Left ventricle myocardium superior (tissue), 1 donor: Measurements from ENCODE around the gene KRT85. TPM values are rescaled to one million over a fixed set of nuclear protein-coding genes. Genes with fewer than 3 reads are reported as not detected.
"Not testable (repeated sequence)": the region's sequence is repeated elsewhere in the genome, so short reads cannot be mapped to it uniquely, and the experiment has no call there.

Experiments used
- ATAC-seq: fragments of 200-7000 bp; cut with Tn5 transposase; one replicate; pipeline ENCODE4 v1.9.1; 2020; ENCODE audit warnings: mild to moderate bottlenecking, moderate library complexity
- DNase-seq: peaks from one replicate; pipeline ENCODE4 v3.0.0-alpha.2; 2020
- intact Hi-C: fragments of 100-400 bp; cut with micrococcal nuclease; formaldehyde crosslinking; loops from one replicate; pipeline ENCODE4 v1.11.0; 2022
- total RNA-seq: library from RNA; stranded (reverse); fragmentation: NEBNext Ultra II Directional; extraction: Animal tissue kit (Norgen Biotek cat#: 25700); gene quantifications from one replicate; pipeline ENCODE4 v1.2.1, GENCODE V29; 2021
- donor health status: DM: no; HTN: yes; CAD: no; lungs with severe emphysema.

KRT85 gene
- total RNA-seq, 1 donor from 2014 or later: not detected

- ATAC-seq: no peak
- intact Hi-C loops: no loop called here
- DNase-seq: no peak
These were observed 13.1 kb downstream of the KRT85 start for GRCh38 chr12:52354200-52354599.

- no peak for DNase-seq
- intact Hi-C loops: no loop called here
These were observed 13.5 kb downstream of the KRT85 start for GRCh38 chr12:52353766-52354165.

GRCh38 chr12:52352951-52353350, 14.3 kb downstream of the KRT85 start:
- intact Hi-C loops: no loop called here
- ATAC-seq: no peak
- no peak for DNase-seq

More at GRCh38 chr12:52353766-52354165, 13.5 kb downstream of the KRT85 start:
- ATAC-seq: no peak

GRCh38 chr12:52351196-52352059, 15.9 kb downstream of the KRT85 start:
- peak; percentile 66 for DNase-seq
- intact Hi-C loops: no loop called here
- ATAC-seq: peak; percentile 80

GRCh38 chr12:52350786-52351185, 16.5 kb downstream of the KRT85 start:
- no peak for DNase-seq
- ATAC-seq: no peak
- intact Hi-C loops: no loop called here

- no peak for DNase-seq
- intact Hi-C loops: no loop called here
- no peak for ATAC-seq
These were observed 17.2 kb downstream of the KRT85 start for GRCh38 chr12:52350021-52350620.

GRCh38 chr12:52349196-52349595, 18.1 kb downstream of the KRT85 start:
- intact Hi-C loops: no loop called here
- DNase-seq (no peak), ATAC-seq (no peak)

- intact Hi-C loops: no loop called here
- no peak for ATAC-seq
- DNase-seq: no peak
These were observed 19.4 kb downstream of the KRT85 start for GRCh38 chr12:52347551-52348510.

- DNase-seq: no peak
- intact Hi-C loops: no loop called here
- no peak for ATAC-seq
These were observed 20.3 kb downstream of the KRT85 start for GRCh38 chr12:52347016-52347415.

GRCh38 chr12:52346593-52346992, 20.7 kb downstream of the KRT85 start:
- ATAC-seq: peak; percentile 89
- peak; percentile 46 for DNase-seq
- intact Hi-C loops: no loop called here

- DNase-seq, ATAC-seq, intact Hi-C loops: not testable (repeated sequence)
These were observed 22.2 kb downstream of the KRT85 start for GRCh38 chr12:52345041-52345440.

- DNase-seq: no peak
- intact Hi-C loops: no loop called here
- no peak for ATAC-seq
These were observed 23.2 kb downstream of the KRT85 start for GRCh38 chr12:52344111-52344510.

GRCh38 chr12:52343550-52343949, 23.7 kb downstream of the KRT85 start:
- no peak for DNase-seq
- intact Hi-C loops: no loop called here
- no peak for ATAC-seq

GRCh38 chr12:52342781-52343490, 24.3 kb downstream of the KRT85 start:
- intact Hi-C loops: no loop called here
- no peak for DNase-seq

GRCh38 chr12:52341066-52341580, 26.2 kb downstream of the KRT85 start:
- DNase-seq: no peak
- intact Hi-C loops: no loop called here
- no peak for ATAC-seq

More at GRCh38 chr12:52342781-52343490, 24.3 kb downstream of the KRT85 start:
- no peak for ATAC-seq

- ATAC-seq: no peak
- DNase-seq: no peak
- intact Hi-C loops: no loop called here
These were observed 28.9 kb downstream of the KRT85 start for GRCh38 chr12:52338241-52338960.

GRCh38 chr12:52337054-52337453, 30.2 kb downstream of the KRT85 start:
- DNase-seq (no peak), ATAC-seq (no peak)
- intact Hi-C loops: no loop called here

- DNase-seq (no peak), ATAC-seq (no peak)
- intact Hi-C loops: no loop called here
These were observed 30.6 kb downstream of the KRT85 start for GRCh38 chr12:52336641-52337040.
